Transverse colon (tissue), 4 donors: ENCODE results near the gene C8A.

ENCODE experiments used
- EP300 ChIP-seq: sonication (generic); formaldehyde crosslinking; IDR thresholded peaks from one replicate; pipeline ENCODE4 v1.6.1; 2017; ENCODE audit warnings: antibody characterized with exemption, low read depth
- POLR2A ChIP-seq: fragments of 450-650 bp; IDR thresholded peaks from one replicate; pipeline ENCODE4 v1.6.1; 2016; ENCODE audit warnings: antibody characterized with exemption, mild to moderate bottlenecking, moderate library complexity
- POLR2AphosphoS5 ChIP-seq, 3 donors: sonication (generic); formaldehyde crosslinking; IDR thresholded peaks; one replicate each; pipeline ENCODE4 v1.6.1; 2016; ENCODE audit warnings: antibody characterized with exemption in 3 of 3
- TF ChIP-seq, protein P1 (sequence below), 5 experiments: fragments of 200-600 bp in 3 of 5; fragments of 450-650 bp in 2 of 5; sonication (generic) in 3 of 5; IDR thresholded peaks; 1 replicate in 2 of 5; 2 replicates in 3 of 5; pipeline ENCODE4 v1.5.1; 2016 to 2017; ENCODE audit warnings: antibody characterized with exemption in 5 of 5, inconsistent platforms in 3 of 5, mild to moderate bottlenecking in 2 of 5, moderate library complexity in 1 of 5

DNA sequence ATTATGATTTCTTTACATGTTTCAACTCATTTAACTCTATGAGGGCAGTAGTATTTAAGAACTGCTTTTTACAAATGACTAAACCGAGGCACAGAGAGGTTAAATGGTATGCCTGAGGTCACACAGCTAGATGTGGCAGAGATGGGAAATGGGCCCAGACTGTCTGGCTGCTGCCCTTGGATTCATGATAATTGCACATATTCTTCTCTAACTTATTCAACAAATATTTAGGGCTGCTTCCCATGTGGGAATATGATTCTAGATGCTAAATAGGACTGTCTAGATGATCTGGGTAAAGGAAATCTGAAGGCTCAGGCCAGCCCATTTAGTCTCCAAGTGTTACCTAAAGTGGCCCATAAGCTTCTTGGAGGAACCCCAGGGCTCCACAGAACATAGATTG is 26.2 kb downstream of the C8A start:
- TF ChIP-seq, protein P1, sequence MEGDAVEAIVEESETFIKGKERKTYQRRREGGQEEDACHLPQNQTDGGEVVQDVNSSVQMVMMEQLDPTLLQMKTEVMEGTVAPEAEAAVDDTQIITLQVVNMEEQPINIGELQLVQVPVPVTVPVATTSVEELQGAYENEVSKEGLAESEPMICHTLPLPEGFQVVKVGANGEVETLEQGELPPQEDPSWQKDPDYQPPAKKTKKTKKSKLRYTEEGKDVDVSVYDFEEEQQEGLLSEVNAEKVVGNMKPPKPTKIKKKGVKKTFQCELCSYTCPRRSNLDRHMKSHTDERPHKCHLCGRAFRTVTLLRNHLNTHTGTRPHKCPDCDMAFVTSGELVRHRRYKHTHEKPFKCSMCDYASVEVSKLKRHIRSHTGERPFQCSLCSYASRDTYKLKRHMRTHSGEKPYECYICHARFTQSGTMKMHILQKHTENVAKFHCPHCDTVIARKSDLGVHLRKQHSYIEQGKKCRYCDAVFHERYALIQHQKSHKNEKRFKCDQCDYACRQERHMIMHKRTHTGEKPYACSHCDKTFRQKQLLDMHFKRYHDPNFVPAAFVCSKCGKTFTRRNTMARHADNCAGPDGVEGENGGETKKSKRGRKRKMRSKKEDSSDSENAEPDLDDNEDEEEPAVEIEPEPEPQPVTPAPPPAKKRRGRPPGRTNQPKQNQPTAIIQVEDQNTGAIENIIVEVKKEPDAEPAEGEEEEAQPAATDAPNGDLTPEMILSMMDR (IDR thresholded peaks at IDR 0.05): no peak
- TF ChIP-seq POLR2A (no peak), POLR2AphosphoS5 (IDR thresholded peaks at IDR 0.05) (no peak), EP300 (no peak)
